Fibroblast of lung (primary cell): Measurements from ENCODE around the gene ZNF385B. TPM values are rescaled to one million over a fixed set of nuclear protein-coding genes. Genes with fewer than 3 reads are reported as not detected.

ENCODE experiments used
- DNase-seq, 2 donors: peaks; one replicate each; pipeline versions ENCODE4 v3.0.0 to v3.0.0-alpha.2; 2010; ENCODE audit warnings: low read depth in 2 of 2
- H2AFZ ChIP-seq: 2 replicates; pipeline ENCODE4 v1.5.1; 2012; ENCODE audit warnings: low read length, control low read depth, inconsistent platforms
- H3K27ac ChIP-seq: 2 replicates; pipeline ENCODE4 v1.5.1; 2011; ENCODE audit warnings: low read length, control low read depth; ENCODE audit not compliant: insufficient read depth
- H3K27me3 ChIP-seq: 2 replicates; pipeline ENCODE4 v1.5.1; 2011; ENCODE audit warnings: mild to moderate bottlenecking, low read length; ENCODE audit not compliant: control insufficient read depth, insufficient read depth
- H3K36me3 ChIP-seq: 2 replicates; pipeline ENCODE4 v1.5.1; 2011; ENCODE audit warnings: low read length; ENCODE audit not compliant: control insufficient read depth, insufficient read depth
- H3K4me1 ChIP-seq: 2 replicates; pipeline ENCODE4 v1.5.1; 2011; ENCODE audit warnings: low read length; ENCODE audit not compliant: control insufficient read depth, insufficient read depth; ENCODE audit errors: extremely low read depth
- H3K4me2 ChIP-seq: 2 replicates; pipeline ENCODE4 v1.5.1; 2011; ENCODE audit warnings: low read length, control low read depth; ENCODE audit not compliant: insufficient read depth; ENCODE audit errors: extremely low read depth
- H3K4me3 ChIP-seq, 4 experiments: fragments of 200-600 bp in 1 of 4; sonication (generic) in 1 of 4; replicated peaks in 1 of 4; 2 replicates each; pipeline ENCODE4 v1.5.1; 2011 to 2016; ENCODE audit warnings: low read length in 4 of 4, low read depth in 3 of 4, mild to moderate bottlenecking in 3 of 4, control low read depth in 2 of 4, inconsistent platforms in 1 of 4, mixed read lengths in 1 of 4; ENCODE audit not compliant: insufficient read depth in 1 of 4; ENCODE audit errors: control extremely low read depth in 1 of 4
- H3K79me2 ChIP-seq: 2 replicates; pipeline ENCODE4 v1.5.1; 2012; ENCODE audit warnings: mild to moderate bottlenecking, low read length, inconsistent platforms; ENCODE audit not compliant: control insufficient read depth, insufficient read depth
- H3K9ac ChIP-seq: 2 replicates; pipeline ENCODE4 v1.5.1; 2011; ENCODE audit warnings: mild to moderate bottlenecking, low read length, control low read depth; ENCODE audit not compliant: insufficient read depth
- H3K9me3 ChIP-seq: 2 replicates; pipeline ENCODE4 v1.5.1; 2012; ENCODE audit warnings: low read depth, low read length; ENCODE audit not compliant: control insufficient read depth, insufficient read depth
- H4K20me1 ChIP-seq: 2 replicates; pipeline ENCODE4 v1.5.1; 2011; ENCODE audit warnings: low read length; ENCODE audit not compliant: control insufficient read depth, insufficient read depth; ENCODE audit errors: extremely low read depth
- CTCF ChIP-seq, 2 donors: IDR thresholded peaks in 1 of 2; conservative IDR thresholded peaks in 1 of 2; 1 replicate in 1 of 2; 2 replicates in 1 of 2; pipeline ENCODE4 v1.5.1; 2011 to 2012; ENCODE audit warnings: low read length in 2 of 2, control low read depth in 1 of 2, inconsistent platforms in 1 of 2, low read depth in 1 of 2, mild to moderate bottlenecking in 1 of 2
- EZH2 ChIP-seq: IDR thresholded peaks from 2 replicates; pipeline ENCODE4 v1.5.1; 2012; ENCODE audit warnings: low read length, control low read depth, mild to moderate bottlenecking; ENCODE audit errors: missing control alignments
- polyA plus RNA-seq, 2 donors: library from polyadenylated mRNA; depleted of rRNA in 1 of 2; stranded (reverse) in 1 of 2; unstranded in 1 of 2; fragments of >200 nt; gene quantifications; 2 replicates each; pipeline ENCODE4 v1.2.1, GENCODE V29; 2011 to 2012; ENCODE audit warnings: missing spikeins in 1 of 2
- total RNA-seq: library from RNA; depleted of rRNA; stranded (reverse); fragments of >200 nt; gene quantifications from 2 replicates; pipeline ENCODE4 v1.2.1, GENCODE V29; 2014

The ZNF385B gene
- total and polyA plus RNA-seq, 2 donors (not counting 1 experiment from before 2014, with no cell fraction given): 0.06 TPM; not detected in 1

GRCh38 chr2:179613299-179613651, 248.1 kb downstream of the ZNF385B start:
- Histone ChIP-seq H3K4me2 (no peak overlapping the region), H4K20me1 (no peaks in the 10 kb centered on the region), H3K4me1 (peaks cover 14% of the 10 kb centered on the region), H2AFZ (no peak overlapping the region), H3K27me3 (no peaks in the 10 kb centered on the region), H3K79me2 (no peaks in the 10 kb centered on the region), H3K9ac (no peak overlapping the region), H3K27ac (no peak overlapping the region), H3K36me3 (no peaks in the 10 kb centered on the region), H3K4me3 (no peak overlapping the region), H3K9me3 (no peaks in the 10 kb centered on the region)
- TF ChIP-seq CTCF (conservative IDR thresholded peaks at IDR 0.05 in 1 of 2, IDR thresholded peaks at IDR 0.05 in 1 of 2; ENCODE audit: low read depth in 1 of 2, low read length in 2 of 2): no peak
- no peak for TF ChIP-seq EZH2
- DNase-seq: no peak

- Histone ChIP-seq H3K4me1 (peaks cover 14% of the 10 kb centered on the region), H4K20me1 (no peaks in the 10 kb centered on the region), H3K36me3 (no peaks in the 10 kb centered on the region), H3K79me2 (no peaks in the 10 kb centered on the region), H3K27me3 (no peaks in the 10 kb centered on the region), H3K4me2 (no peak overlapping the region), H3K9me3 (no peaks in the 10 kb centered on the region), H2AFZ (no peak overlapping the region), H3K27ac (no peak overlapping the region), H3K9ac (no peak overlapping the region), H3K4me3 (no peak overlapping the region)
- DNase-seq: peak; percentile 14 to 22
- TF ChIP-seq CTCF (conservative IDR thresholded peaks at IDR 0.05 in 1 of 2, IDR thresholded peaks at IDR 0.05 in 1 of 2; ENCODE audit: low read depth in 1 of 2, low read length in 2 of 2) (no peak), EZH2 (no peak)
Observed at GRCh38 chr2:179612591-179613298, 248.7 kb downstream of the ZNF385B start.

- H3K9me3 ChIP-seq: no peaks in the 10 kb centered on the region
- TF ChIP-seq EZH2 (no peak), CTCF (conservative IDR thresholded peaks at IDR 0.05 in 1 of 2, IDR thresholded peaks at IDR 0.05 in 1 of 2; ENCODE audit: low read depth in 1 of 2, low read length in 2 of 2) (no peak)
- no peak overlapping the region for H3K4me3 ChIP-seq
- no peaks in the 10 kb centered on the region for H3K27me3 ChIP-seq
- H3K4me2 ChIP-seq: no peak overlapping the region
- no peaks in the 10 kb centered on the region for H3K36me3 ChIP-seq
- H3K27ac ChIP-seq: no peak overlapping the region
- peak; percentile 46 to 51 for DNase-seq
- peaks cover 14% of the 10 kb centered on the region for H3K4me1 ChIP-seq
- H3K79me2 ChIP-seq: no peaks in the 10 kb centered on the region
- H3K9ac ChIP-seq: no peak overlapping the region
- no peak overlapping the region for H2AFZ ChIP-seq
- H4K20me1 ChIP-seq: no peaks in the 10 kb centered on the region
Observed at GRCh38 chr2:179612108-179612507, 249.3 kb downstream of the ZNF385B start.
